T-cell (primary cell): ENCODE results near the gene EXOSC1. TPM values are rescaled to one million over a fixed set of nuclear protein-coding genes. Genes with fewer than 3 reads are reported as not detected.

ENCODE experiments used
- ATAC-seq, 4 experiments: fragments of 200-7000 bp in 3 of 4; fragments of 150-1000 bp in 1 of 4; cut with Tn5 transposase; replicated peaks in 1 of 4; 1 replicate in 3 of 4; 2 replicates in 1 of 4; pipeline ENCODE4 v1.10.0; 2021; ENCODE audit warnings: moderate library complexity in 3 of 4, mild to moderate bottlenecking in 2 of 4, moderate number of reproducible peaks in 1 of 4
- CTCF ChIA-PET, 2 donors: fragments of 300-600 bp; sonication (Branson Sonifier 250); formaldehyde crosslinking; loops; one replicate each; lab custom pipeline; 2022; ENCODE audit warnings: antibody characterized with exemption in 2 of 2; lab: Charles Lee
- POLR2A ChIA-PET, 2 donors: fragments of 300-600 bp; sonication (Branson Sonifier 250); formaldehyde crosslinking; loops; one replicate each; lab custom pipeline; 2022; ENCODE audit warnings: antibody characterized with exemption in 2 of 2; lab: Charles Lee
- DNase-seq, 35 experiments: peaks; one replicate each; pipeline versions ENCODE4 v3.0.0 to v3.0.0-alpha.2; 2013 to 2023
- H3K27ac ChIP-seq: one replicate; pipeline ENCODE4 v1.5.1; 2013; ENCODE audit warnings: low read length
- H3K27me3 ChIP-seq, 2 experiments: replicated peaks in 1 of 2; 1 replicate in 1 of 2; 2 replicates in 1 of 2; pipeline versions ENCODE4 v1.6.1 to v1.7.0; 2013; ENCODE audit warnings: low read length in 1 of 2, mixed read lengths in 1 of 2; ENCODE audit not compliant: control insufficient read depth in 2 of 2, insufficient read depth in 2 of 2; ENCODE audit errors: extremely low read depth in 1 of 2
- H3K36me3 ChIP-seq, 2 donors: 1 replicate in 1 of 2; 2 replicates in 1 of 2; pipeline versions ENCODE4 v1.6.1 to v1.7.0; 2013; ENCODE audit warnings: low read length in 1 of 2; ENCODE audit not compliant: control insufficient read depth in 2 of 2, insufficient read depth in 1 of 2; ENCODE audit errors: extremely low read depth in 1 of 2
- H3K4me1 ChIP-seq, 2 experiments: 1 replicate in 1 of 2; 2 replicates in 1 of 2; pipeline versions ENCODE4 v1.6.1 to v1.7.0; 2013; ENCODE audit warnings: low read length in 2 of 2, mixed read lengths in 1 of 2; ENCODE audit not compliant: insufficient read depth in 2 of 2, control insufficient read depth in 1 of 2; ENCODE audit errors: extremely low read depth in 1 of 2
- H3K4me3 ChIP-seq, 2 donors: 1 replicate in 1 of 2; 2 replicates in 1 of 2; pipeline versions ENCODE4 v1.5.1 to v1.7.0; 2013; ENCODE audit warnings: mild to moderate bottlenecking in 2 of 2, low read length in 1 of 2, moderate library complexity in 1 of 2; ENCODE audit not compliant: control insufficient read depth in 1 of 2; ENCODE audit errors: extremely low read depth in 1 of 2
- H3K9me3 ChIP-seq: 2 replicates; pipeline ENCODE4 v1.7.0; 2013
- H3K27ac Mint-ChIP-seq, 2 donors: one replicate each; pipeline ENCODE4 v1.8.0; 2020 to 2021; ENCODE audit warnings: mild to moderate bottlenecking in 2 of 2, mixed read lengths in 2 of 2
- H3K27me3 Mint-ChIP-seq, 2 donors: one replicate each; pipeline ENCODE4 v1.8.0; 2021 to 2022; ENCODE audit warnings: mixed read lengths in 2 of 2
- H3K36me3 Mint-ChIP-seq: one replicate; pipeline ENCODE4 v1.8.0; 2021; ENCODE audit warnings: mixed read lengths
- H3K4me1 Mint-ChIP-seq, 3 donors: one replicate each; pipeline ENCODE4 v1.8.0; 2020 to 2022; ENCODE audit warnings: mixed read lengths in 3 of 3, mild to moderate bottlenecking in 1 of 3
- H3K4me3 Mint-ChIP-seq, 3 donors: one replicate each; pipeline ENCODE4 v1.8.0; 2020 to 2022; ENCODE audit warnings: mild to moderate bottlenecking in 3 of 3, mixed read lengths in 3 of 3, moderate library complexity in 3 of 3
- H3K9me3 Mint-ChIP-seq, 3 donors: one replicate each; pipeline ENCODE4 v1.8.0; 2020 to 2022; ENCODE audit warnings: mixed read lengths in 3 of 3
- whole genome bisulfite sequencing: methylation state at CpG from one replicate; pipeline ENCODE4 v1.1.5; 2013; ENCODE audit warnings: missing lambda C conversion rate; ENCODE audit not compliant: insufficient coverage; 5-methylcytosine and 5-hydroxymethylcytosine counted together
- total RNA-seq, 35 experiments: library from RNA in 6 of 35; stranded (reverse) in 6 of 35; fragments of 120-200 nt in 1 of 35; gene quantifications; one replicate each; pipeline versions ENCODE4 v1.2.1 to v1.2.4 and lab custom pipeline; 2013 to 2026

Gene EXOSC1
- total RNA-seq, 5 donors from 2014 or later (not counting 1 experiment from before 2014, with no cell fraction given) = 32.2 to 51.0 (median 46.8) TPM

DNA sequence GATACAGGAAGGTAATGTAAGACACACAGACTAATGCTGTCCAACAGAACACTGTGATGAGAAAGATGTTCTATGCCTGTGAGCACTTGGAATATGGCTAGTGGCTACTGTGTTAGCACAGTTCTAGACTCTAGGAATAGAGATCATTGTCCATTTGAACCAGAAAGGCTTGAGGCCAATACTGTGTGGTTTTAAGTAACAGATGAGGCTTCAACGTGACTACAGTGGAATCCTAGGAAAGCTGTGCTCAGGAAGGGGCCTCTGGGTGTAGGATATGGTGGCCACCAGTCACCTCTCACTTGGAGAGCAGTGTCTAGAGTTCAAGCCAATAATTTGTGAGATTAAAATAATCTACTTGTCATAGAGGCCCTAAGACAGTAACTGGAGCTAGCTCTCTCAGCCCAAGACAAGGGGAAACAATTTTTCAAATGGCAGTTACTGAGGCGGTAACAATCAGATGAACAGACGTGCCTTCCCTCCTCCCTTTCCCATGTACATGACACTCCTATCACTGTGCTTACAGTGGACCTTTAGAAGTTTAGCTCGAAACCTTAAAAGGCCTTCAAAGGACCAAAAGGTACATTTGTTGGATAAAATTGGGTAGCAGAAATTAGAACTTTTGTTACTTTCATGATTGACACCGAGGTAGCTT, 10.4 kb upstream of the EXOSC1 start:
- Histone ChIP-seq H3K4me1 (peaks cover 0 to 5% of the 10 kb centered on the region in 2 experiments), H3K36me3 (peaks cover 3 to 77% of the 10 kb centered on the region in 2 donors), H3K27ac (no peak overlapping the region), H3K27me3 (no peaks in the 10 kb centered on the region), H3K9me3 (no peaks in the 10 kb centered on the region), H3K4me3 (no peak overlapping the region)
- peak overlapping the region; percentile 98 for H3K27ac Mint-ChIP-seq
- peaks cover 6 to 32% (median 31%) of the 10 kb centered on the region in 3 donors for H3K4me1 Mint-ChIP-seq
- ChIA-PET CTCF (no interaction called here), POLR2A (no interaction called here)
- H3K36me3 Mint-ChIP-seq = peaks cover 49% of the 10 kb centered on the region
- H3K9me3 Mint-ChIP-seq = no peaks in the 10 kb centered on the region
- ATAC-seq (no peak), DNase-seq (no peak)
- no peak overlapping the region for H3K4me3 Mint-ChIP-seq
- WGBS = 100% methylated on average over 2 of the region's 5 CpGs
- H3K27me3 Mint-ChIP-seq = no peaks in the 10 kb centered on the region

DNA sequence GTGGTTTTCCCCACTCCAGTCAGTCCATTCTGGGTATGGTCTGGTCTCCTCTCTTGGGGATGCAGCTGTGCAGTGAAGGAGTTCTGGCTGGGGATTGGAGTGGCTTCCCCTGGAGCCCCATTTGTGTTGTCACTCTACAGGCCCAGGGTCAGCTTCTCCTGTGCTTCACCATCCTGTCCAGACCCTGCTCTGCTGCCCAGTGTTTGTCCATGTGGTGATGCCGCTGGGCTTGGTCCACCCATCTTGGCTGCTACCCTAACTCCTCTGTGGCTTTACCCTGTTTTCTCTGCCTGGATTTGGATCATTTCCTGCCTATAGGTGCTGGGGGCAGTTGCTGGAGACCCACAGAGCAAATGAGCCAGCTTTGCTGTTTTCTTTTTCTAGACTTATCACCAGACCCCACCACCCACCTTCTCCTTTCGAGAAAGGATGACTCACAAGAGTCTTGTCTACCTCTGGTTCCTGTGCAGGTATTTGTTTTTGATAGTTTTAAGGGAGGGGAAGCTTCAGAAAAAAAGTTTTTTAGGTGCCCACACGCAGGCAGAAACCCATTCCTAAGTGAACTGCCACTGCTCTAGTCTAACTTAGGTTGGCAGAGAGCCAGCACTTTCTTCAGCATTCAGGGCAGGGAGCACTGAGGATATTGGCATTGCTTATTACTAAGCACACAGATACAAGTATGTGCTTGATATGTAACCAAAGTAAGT, 8.7 kb upstream of the EXOSC1 start:
- ChIA-PET CTCF (interaction anchor here in 1 of 2 donors (0.9 kb wide), 1 partner anchor 98 kb away, joined by 3 read pairs; no protein-coding TSS in a partner anchor), POLR2A (no interaction called here)
- H3K4me3 ChIP-seq = no peak overlapping the region
- no peaks in the 10 kb centered on the region for H3K27me3 Mint-ChIP-seq
- H3K4me1 ChIP-seq = peaks cover 0 to 5% of the 10 kb centered on the region in 2 experiments
- no peaks in the 10 kb centered on the region for H3K9me3 ChIP-seq
- peak overlapping the region; percentile 27 for H3K27ac ChIP-seq
- peaks cover 41% of the 10 kb centered on the region for H3K36me3 Mint-ChIP-seq
- peak overlapping the region; percentile 98 for H3K27ac Mint-ChIP-seq
- H3K36me3 ChIP-seq = peaks cover 5 to 63% of the 10 kb centered on the region in 2 donors
- H3K27me3 ChIP-seq = no peaks in the 10 kb centered on the region
- H3K4me3 Mint-ChIP-seq = peak overlapping the region in 2 of 3 donors; percentile 17 to 60
- H3K9me3 Mint-ChIP-seq = no peaks in the 10 kb centered on the region
- peak in 2 of 35 experiments; percentile 18 to 29 for DNase-seq
- H3K4me1 Mint-ChIP-seq = peaks cover 15 to 40% (median 39%) of the 10 kb centered on the region in 3 donors
- WGBS = 20% methylated on average over 1 of the region's 3 CpGs
- peak in 3 of 4 experiments; percentile 70 to 78 (median 77) for ATAC-seq

DNA sequence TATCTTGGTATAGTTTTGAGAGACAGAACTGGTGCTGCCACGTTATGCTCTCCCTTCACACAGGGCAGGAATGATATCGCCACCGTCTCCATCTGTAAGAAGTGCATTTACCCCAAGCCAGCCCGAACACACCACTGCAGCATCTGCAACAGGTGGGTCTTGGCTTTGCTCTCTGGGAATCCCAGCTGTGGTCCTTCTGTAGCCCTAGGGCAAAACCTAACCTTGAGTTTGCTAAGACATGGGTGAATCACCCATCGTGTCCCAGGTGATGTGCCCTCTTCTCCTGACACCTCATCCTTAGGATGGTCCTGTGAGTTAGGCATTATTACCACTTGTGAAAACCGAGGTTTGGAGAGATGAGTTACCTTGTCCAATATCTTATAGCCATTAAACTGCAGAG, 6.5 kb upstream of the EXOSC1 start:
- ATAC-seq (no peak), DNase-seq (no peak)
- Histone ChIP-seq H3K27me3 (no peaks in the 10 kb centered on the region), H3K36me3 (peaks cover 5 to 45% of the 10 kb centered on the region in 2 donors), H3K4me1 (peaks cover 0 to 7% of the 10 kb centered on the region in 2 experiments), H3K9me3 (no peaks in the 10 kb centered on the region), H3K4me3 (no peak overlapping the region), H3K27ac (no peak overlapping the region)
- WGBS = 93% methylated on average over 4 of the region's 6 CpGs
- Mint-ChIP-seq H3K4me1 (peaks cover 25 to 54% (median 52%) of the 10 kb centered on the region in 3 donors), H3K4me3 (no peak overlapping the region), H3K27me3 (no peaks in the 10 kb centered on the region), H3K9me3 (no peaks in the 10 kb centered on the region), H3K36me3 (peaks cover 25% of the 10 kb centered on the region), H3K27ac (peak overlapping the region; percentile 27 to 80)
- ChIA-PET CTCF (interaction anchor here in 1 of 2 donors (0.7 kb wide), 1 partner anchor 12 kb away, joined by 3 read pairs; no protein-coding TSS in a partner anchor), POLR2A (no interaction called here)

DNA sequence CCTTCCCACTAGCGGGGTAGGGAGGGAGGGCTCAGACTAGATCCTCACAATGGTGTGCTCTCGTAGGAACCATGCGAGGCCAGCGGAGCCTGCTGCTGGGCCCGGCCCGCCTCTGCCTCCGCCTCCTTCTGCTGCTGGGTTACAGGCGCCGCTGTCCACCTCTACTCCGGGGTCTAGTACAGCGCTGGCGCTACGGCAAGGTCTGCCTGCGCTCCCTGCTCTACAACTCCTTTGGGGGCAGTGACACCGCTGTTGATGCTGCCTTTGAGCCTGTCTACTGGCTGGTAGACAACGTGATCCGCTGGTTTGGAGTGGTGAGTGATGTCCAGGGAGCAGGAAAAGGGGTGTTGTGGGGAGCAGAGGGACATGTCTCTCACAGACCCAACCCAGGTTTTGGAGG, 5.8 kb upstream of the EXOSC1 start:
- Histone ChIP-seq H3K9me3 (no peaks in the 10 kb centered on the region), H3K36me3 (peaks cover 5 to 37% of the 10 kb centered on the region in 2 donors), H3K4me1 (peaks cover 0 to 14% of the 10 kb centered on the region in 2 experiments), H3K27me3 (no peaks in the 10 kb centered on the region), H3K27ac (no peak overlapping the region), H3K4me3 (no peak overlapping the region)
- Mint-ChIP-seq H3K4me1 (peaks cover 25 to 61% (median 60%) of the 10 kb centered on the region in 3 donors), H3K9me3 (no peaks in the 10 kb centered on the region), H3K4me3 (no peak overlapping the region), H3K36me3 (peaks cover 22% of the 10 kb centered on the region), H3K27me3 (no peaks in the 10 kb centered on the region), H3K27ac (no peak overlapping the region)
- WGBS = 95% methylated on average over 12 of the region's 17 CpGs
- ChIA-PET POLR2A (interaction anchor here in 1 of 2 donors (0.5 kb wide), 1 partner anchor 12 kb away, joined by 3 read pairs; no protein-coding TSS in a partner anchor), CTCF (no interaction called here)
- ATAC-seq (no peak), DNase-seq (no peak)

DNA sequence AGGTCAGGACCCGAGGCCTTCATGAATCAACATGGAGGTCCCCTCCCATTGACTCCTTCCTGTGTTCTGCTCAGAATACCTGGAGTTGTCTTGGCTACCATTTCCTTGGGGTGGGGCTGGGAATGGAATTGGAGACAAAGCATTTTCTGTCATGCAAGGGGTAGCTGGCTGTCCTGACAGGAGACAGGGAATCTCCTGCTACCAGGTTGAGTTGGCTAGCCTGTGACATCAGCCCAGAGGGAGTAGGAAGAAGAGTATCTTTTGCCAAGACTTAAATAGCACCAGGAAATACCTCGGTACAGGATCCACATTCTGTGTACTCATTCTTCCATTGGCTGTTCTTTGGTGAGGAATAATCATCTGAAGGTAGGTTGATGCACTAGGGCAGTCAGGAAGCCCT, 5.0 kb upstream of the EXOSC1 start:
- Mint-ChIP-seq H3K36me3 (peaks cover 20% of the 10 kb centered on the region), H3K9me3 (no peaks in the 10 kb centered on the region), H3K4me1 (peaks cover 26 to 68% (median 67%) of the 10 kb centered on the region in 3 donors), H3K27me3 (no peaks in the 10 kb centered on the region), H3K4me3 (no peak overlapping the region), H3K27ac (peak overlapping the region; percentile 46 to 54)
- no peaks in the 10 kb centered on the region for H3K27me3 ChIP-seq
- H3K9me3 ChIP-seq = no peaks in the 10 kb centered on the region
- H3K36me3 ChIP-seq = peaks cover 5 to 30% of the 10 kb centered on the region in 2 donors
- POLR2A ChIA-PET = interaction anchor here in 1 of 2 donors (0.6 kb wide), 1 partner anchor 41 kb away, joined by 3 read pairs; no protein-coding TSS in a partner anchor
- no peak for ATAC-seq
- no peak overlapping the region for H3K4me3 ChIP-seq
- DNase-seq = no peak
- CTCF ChIA-PET = interaction anchor here in 1 of 2 donors (0.7 kb wide), 1 partner anchor 12 kb away, joined by 3 read pairs; no protein-coding TSS in a partner anchor
- no peak overlapping the region for H3K27ac ChIP-seq
- no CpG with 5 or more reads among the region's 2 CpGs for WGBS
- H3K4me1 ChIP-seq = peaks cover 0 to 18% of the 10 kb centered on the region in 2 experiments

DNA sequence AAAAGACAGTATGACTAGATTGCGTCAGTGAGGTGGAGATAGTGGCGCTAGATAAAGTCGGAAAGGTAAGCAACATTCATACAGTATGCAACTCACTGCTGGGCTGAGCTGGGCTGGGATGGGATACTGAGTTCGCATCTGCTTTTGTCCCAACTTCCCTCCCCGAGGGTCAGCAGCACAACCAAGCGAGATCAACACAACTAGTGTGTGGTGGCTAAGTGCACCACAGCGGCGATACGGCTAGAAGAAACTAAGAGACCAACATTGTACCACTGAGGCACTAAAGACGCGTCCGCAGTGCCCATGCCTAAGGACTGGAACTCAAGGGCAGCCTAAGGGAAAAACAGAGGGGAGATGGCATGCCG, 467 bp downstream of the EXOSC1 start:
- peak overlapping the region; percentile 72 to 88 for H3K4me3 ChIP-seq
- Mint-ChIP-seq H3K9me3 (no peaks in the 10 kb centered on the region), H3K36me3 (peaks cover 11% of the 10 kb centered on the region), H3K27me3 (no peaks in the 10 kb centered on the region), H3K27ac (peak overlapping the region; percentile 91 to 94), H3K4me1 (peaks cover 33 to 50% (median 50%) of the 10 kb centered on the region in 3 donors), H3K4me3 (peak overlapping the region; percentile 98 to 99 (median 98))
- CTCF ChIA-PET = interaction anchor here (0.6 to 1.7 kb wide), 5 partner anchors 16 to 291 kb away, joined by 3 to 6 read pairs (median 4); partner anchors contain the start of gene ZFYVE27 (in 1 of the 2)
- no peak for DNase-seq
- H3K9me3 ChIP-seq = no peaks in the 10 kb centered on the region
- POLR2A ChIA-PET = interaction anchor here in 1 of 2 donors (0.8 to 1.0 kb wide), 2 partner anchors 9 to 44 kb away, joined by 3 to 4 read pairs; partner anchors contain the start of gene RRP12
- H3K27ac ChIP-seq = peak overlapping the region; percentile 8
- H3K4me1 ChIP-seq = peaks cover 8 to 19% of the 10 kb centered on the region in 2 experiments
- 0% methylated on average over 9 of the region's 13 CpGs for WGBS
- H3K36me3 ChIP-seq = peaks cover 0 to 20% of the 10 kb centered on the region in 2 donors
- no peak for ATAC-seq
- no peaks in the 10 kb centered on the region for H3K27me3 ChIP-seq
